Amniotic epithelial cell (primary cell): ENCODE results near the gene H2AZ2.
"Not testable (repeated sequence)": the region's sequence is repeated elsewhere in the genome, so short reads cannot be mapped to it uniquely, and the experiment has no call there.

Experiments
- DNase-seq: peaks from one replicate; pipeline ENCODE4 v3.0.0-alpha.2; 2010; ENCODE audit warnings: low read depth

Gene H2AZ2

DNA sequence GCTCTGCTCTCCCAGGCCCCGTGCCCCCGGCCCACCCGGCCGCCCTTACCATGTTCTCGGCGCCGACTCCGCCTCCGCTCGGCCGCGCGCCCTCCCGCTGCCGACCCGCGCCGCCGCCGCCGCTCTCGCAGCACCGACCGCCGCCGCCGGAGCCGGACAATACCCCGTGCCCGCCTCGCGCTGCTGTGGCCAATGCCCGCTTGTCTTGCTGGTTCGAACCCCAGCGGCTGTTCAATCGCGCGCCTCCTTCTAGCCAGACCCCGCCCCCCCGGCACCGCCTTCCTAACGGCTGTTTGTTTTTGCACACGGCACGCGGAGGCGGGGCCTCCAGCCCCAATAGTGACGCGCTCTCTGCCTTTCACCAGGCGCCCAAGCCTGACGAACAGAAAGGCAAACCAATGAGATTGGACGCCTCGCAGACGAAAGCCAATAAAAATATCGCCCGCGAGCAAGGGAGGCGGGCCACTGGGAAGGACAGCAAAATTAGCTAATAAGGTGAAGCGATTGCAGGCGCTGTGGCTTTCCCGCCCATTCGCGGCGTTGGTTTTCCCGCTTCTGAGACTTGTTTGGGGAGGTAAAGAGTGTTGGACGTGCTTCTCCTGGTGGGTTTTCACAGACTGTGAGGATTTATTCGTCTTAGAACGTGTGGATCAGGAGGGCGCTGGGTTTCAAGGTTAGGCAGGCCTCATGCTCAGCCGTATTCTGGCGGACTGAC lies at the start of gene H2AZ2:
Gene H2AZ2, minus strand, starts transcription at position 168 of the 715 bp plus-strand sequence. Its CDS starts 116 bp downstream, at position 52.
- peak; percentile 100 for DNase-seq

DNA sequence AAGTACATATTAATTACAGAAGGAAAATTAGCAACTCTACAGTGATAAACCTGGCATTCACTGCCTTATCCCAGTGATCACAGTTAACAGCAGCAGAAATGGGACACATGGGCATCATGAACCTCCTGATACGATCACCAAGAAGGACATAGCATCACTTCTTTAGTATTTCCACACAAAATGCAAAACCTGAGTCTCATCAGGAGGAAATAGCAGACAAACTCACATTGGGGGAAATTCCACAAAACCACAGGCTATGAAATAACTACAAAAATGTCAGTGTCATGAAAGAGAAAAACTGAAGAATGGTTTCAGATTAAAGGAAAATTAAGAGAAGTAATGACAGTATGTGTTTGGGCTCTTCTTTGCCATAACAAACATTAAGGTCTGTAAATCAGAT lies 49.4 kb upstream of the H2AZ2 start:
- DNase-seq, result no peak

DNA sequence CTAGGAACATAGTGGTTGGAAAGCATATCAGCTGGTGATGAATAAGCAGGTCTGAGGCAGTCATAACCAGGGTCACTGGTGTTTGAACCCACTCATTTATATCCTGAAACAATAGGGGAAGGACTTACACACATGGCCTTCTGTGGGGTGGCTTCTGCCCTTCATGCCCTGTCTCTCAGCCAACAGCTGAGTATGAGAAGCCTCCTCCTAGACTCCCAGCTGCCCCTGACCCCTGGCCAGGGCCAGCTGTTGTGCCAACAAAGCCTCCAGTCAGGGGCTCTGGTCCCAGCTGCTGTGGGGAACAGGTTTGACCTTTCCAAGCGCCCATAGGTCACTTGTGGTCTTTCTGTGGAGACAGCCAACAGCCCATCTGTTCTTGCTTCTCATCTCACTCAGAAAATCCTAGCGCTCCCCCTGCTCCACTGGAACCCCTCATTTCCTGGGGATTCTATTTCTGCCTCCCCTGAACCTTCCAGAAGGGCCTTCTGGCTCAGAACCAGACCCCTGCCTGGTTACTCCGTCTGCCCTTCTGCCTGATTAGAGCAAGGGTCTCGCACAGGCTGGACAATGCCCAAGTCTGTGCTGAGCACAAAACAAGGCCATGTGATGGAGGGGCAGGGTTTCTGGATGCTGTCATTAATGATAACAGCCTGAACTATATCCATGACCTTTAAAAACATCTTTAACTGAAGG lies 47.1 kb upstream of the H2AZ2 start:
- DNase-seq, result no peak

DNA sequence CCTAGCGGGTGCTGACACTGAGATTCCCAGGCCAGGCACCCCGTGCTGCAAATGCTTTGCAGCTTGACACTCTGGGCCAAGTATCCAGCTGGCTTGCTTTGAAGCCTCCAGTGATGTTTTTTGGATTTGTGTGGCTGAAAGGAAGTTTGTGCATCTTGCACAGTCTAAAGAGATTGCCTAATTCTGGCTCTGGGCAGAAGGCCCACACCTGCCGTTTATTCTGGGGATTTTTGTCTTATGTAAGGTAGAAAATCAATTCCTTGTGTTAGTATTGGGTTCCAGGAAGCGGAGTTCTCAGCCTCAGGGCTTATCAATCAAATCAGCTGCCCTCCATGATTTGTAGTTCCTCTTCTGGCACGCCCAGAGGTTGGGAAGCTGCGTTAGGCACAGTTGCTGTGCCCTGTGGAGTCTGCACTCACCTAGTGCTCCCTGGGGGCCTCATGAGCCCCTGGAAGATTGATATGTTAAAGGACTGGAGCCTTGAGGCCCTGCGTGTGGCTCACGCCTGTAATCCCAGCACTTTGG lies 45.9 kb upstream of the H2AZ2 start:
- DNase-seq, result no peak

DNA sequence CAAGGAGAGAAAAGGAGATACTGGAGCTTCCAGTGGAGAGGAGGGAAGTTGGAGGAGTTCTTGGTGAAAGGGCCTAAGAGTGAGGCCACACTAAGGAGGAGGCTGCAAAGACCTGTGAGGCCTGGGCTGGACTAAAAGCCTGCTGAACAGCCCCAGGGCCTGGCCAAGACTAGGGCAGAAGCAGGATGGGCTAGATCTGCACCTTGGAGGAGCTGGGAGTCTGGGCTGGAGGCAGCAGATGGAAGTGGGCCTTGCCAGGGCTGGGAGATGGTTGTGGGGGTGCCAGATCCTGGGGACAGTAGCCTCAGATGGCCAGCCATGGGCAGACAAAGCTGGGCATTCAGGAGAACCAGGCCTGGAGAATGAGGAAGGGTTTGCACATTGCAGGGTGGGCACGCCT lies 43.9 kb upstream of the H2AZ2 start:
- DNase-seq, result no peak

DNA sequence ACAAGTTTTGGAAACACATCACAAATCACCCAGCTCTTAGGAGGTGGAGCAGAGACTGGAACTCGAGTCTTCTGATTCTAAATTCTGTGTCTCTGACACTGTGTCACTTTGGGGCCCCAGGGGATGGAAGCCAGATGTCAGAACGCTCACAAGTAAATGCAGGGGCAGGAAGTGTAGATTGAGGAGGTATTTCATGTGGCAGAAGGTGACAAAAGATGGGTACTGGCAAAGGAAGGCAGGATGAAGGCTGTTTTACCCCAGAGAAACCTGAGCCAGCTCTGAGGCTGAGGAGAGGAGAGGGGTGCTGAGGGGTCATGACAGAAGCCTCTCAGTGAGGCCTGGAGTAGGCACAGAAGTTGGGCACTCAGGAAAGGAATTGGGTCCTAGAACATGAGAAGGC lies 43.5 kb upstream of the H2AZ2 start:
- no peak for DNase-seq

DNA sequence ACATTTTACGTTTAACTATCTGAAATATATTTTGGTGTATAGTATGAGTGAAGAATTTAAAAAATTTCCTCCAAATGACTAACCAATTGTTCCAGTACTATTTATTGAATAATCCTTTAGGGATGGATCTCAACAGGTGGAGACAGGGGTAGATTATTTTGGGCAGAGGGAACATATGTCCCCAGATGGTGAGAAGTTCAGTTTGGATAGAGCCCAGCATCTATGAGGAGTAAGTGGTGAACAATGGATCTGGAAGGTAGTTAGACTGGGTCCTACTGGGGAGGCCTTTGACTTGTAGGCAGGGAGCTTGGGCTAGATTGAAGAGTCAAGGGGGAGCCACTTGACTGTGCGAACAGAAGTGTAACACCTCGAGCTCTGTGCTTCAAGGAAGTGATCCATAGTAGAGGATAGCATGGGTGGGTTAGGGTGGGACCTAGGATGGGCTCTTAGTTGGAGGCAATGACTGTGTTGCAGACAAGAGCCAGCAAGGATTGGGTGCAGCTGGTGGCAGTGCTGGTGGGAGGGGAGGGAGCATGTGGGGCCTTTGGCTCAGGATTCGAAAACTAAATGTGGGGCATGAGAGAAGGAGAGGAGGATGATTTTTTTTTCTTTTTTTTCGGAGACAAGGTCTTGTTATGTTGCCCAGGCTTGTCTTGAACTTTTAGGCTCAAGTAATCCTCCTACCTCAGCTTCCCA lies 41.3 kb upstream of the H2AZ2 start:
- DNase-seq, result no peak

DNA sequence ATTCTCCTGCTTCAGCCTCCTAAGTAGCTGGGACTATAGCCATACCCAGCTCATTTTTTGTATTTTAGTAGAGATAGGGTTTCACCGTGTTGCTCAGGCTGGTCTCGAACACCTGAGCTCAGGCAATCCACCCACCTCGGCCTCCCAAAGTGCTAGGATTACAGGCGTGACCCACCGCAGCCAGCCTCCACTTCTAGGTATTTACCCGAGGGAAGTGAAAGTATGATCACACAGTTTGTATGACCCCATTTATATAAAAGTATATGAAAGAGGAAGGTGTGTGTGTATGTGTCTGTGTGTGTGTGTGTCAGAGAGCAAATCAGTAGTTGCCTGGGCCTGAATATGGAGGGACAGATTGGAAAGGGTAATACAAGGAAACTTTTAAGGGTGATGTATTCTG lies 39.4 kb upstream of the H2AZ2 start:
- DNase-seq, result no peak

DNA sequence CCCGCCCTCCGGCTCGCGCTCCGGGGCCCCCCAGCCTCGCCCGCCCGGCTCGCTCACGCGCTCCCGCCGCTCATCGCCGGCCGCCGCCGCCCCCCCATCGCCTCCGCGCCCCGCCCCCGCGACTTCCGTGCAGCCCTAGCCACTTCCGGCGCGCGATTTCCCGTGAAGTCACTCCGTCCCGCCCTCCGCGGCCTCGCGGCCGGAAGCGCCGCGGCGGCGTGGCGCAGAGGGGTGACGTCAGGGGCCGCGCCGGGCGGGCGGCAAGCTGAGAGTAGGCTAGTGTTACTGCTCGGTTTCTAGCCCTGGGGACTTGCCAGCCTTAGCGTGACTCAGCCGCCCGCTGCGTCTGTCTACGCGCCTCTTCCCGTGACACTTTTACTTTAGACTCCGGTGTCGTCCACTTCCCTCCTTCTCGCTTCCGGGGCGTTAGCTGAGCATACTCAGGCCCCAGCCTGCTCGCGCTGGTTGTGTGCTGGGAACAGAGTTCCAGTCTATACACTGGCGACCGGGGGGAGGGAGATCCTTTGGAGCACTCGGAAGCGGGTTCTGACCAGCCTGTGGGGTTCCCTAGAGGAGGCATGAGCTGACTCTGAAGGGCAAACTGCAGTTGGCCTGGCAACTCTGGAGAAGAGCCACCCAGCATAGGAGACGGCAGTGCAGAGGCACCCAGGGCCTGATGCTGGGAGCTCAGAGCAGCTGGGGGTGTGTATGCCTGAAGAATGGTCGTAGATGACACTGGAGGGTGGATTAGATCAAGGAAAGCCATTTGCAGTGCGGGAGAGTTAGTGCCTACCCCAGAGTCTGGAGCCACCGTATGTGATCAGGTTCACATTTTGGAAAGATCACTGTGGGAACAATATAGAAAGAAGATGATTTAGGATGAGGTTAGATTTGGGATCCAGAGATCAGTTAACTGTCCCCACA lies 37.8 kb upstream of the H2AZ2 start, which contains the start of gene PURB:
Gene PURB, minus strand, starts transcription at position 137 of the 924 bp plus-strand sequence. CDS start 182 bp downstream, outside the sequence.
- DNase-seq, result peak; percentile 90

DNA sequence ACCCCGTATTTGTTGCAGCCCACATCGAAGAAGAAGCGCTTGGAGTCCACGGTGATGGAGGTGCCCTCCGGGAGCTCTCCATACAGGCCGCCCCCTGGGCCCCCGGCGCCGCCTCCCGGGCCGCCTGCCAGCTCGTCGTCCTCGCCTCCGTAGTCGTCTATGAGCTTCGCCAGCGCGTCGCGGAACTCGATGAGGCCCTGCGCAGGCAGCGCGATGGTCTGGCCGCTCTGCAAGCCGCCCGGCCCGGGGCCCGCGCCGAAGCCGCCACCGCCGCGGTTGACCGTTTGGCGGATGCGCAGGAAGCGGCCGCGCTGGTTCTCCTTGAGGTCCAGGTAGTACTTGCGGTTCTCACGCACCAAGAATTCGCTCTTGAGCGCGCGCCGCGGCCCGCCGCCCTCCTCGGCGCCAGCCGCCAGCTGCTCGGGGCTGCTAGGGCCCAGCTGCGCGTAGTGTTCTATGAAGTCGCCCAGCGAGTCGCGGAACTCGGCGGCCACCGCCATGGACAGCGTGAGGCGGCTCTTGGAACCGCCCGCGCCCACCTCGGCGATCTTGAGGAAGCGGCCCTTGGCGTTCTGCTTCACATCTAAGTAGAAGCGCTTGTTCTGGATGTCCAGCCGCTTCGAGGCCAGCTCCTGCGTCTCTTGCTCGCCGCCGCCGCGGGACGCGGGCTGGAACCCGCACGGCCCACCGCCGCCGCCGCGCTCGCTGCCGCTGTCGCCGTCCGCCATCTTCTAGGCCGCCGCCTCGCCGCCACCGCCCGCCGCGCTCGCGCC lies 36.9 kb upstream of the H2AZ2 start:
- peak; percentile 70 for DNase-seq

DNA sequence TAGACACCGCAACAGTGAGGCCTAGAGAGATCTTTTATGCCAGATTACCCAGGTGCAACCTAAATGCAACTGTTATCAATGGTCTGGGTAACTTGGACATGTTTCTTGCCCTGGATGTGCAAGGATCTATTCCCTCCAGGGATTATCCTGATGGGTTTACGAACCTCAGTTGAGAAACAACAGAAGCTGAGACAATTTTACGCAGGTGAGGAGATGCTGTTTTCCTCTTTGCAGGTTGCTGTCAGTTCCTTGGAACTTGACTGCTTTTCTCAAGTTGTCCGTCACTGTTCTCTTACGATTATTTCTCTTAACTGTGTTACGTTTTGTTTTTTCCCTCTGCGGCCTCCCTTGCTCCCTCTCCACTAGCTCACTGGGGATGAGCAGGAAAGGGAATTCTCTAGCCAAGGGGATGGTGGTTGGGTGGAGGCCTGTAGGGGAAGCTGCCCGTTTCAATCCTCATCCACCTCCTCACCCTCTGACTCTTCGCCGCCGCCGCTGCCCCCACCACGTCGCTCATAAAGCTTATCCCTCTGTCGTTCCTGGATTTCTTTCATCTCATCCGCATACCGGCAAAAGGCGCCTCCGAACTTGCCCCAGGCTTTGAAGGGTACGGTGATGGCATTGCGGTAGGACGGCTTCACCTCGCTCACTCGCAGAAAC lies 36.2 kb upstream of the H2AZ2 start:
- DNase-seq, result no peak

DNA sequence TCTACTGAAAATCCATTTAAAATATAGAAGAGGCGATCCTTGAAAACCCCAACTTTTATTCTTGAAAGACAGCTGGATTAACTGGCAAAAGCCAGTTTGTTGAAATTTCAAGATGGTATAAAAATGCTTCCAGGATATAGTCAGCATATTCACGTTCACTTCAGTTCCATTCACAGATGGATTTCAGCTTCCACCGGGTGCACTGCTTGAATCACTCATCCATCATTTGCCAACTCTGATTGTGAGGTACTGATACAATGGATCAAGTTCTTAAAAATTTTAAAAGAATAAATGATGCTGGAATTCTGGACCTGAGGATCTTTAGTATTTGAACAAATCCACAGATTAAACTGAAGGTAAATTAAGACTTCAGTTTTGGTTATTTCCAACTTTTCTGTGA lies 35.0 kb upstream of the H2AZ2 start:
- DNase-seq, result peak; percentile 28

DNA sequence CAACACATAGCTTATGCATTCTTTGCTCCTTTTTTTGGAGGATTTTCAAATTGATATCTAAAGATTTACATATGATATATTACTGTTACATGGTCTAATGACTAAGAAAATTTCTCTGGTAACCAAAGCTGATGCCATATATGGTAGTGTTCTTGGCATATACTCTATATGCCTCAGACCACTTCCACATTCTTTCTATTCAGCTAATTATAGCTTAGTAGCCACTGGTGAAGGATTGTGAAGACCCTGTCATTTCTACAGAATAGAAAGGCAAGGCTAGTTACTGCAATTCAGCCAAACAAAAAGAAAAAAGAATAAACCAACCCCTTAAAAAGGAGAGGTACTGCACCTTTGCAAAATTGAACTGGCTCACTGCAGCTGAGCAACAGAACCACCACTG lies 33.7 kb upstream of the H2AZ2 start:
- peak; percentile 92 for DNase-seq

DNA sequence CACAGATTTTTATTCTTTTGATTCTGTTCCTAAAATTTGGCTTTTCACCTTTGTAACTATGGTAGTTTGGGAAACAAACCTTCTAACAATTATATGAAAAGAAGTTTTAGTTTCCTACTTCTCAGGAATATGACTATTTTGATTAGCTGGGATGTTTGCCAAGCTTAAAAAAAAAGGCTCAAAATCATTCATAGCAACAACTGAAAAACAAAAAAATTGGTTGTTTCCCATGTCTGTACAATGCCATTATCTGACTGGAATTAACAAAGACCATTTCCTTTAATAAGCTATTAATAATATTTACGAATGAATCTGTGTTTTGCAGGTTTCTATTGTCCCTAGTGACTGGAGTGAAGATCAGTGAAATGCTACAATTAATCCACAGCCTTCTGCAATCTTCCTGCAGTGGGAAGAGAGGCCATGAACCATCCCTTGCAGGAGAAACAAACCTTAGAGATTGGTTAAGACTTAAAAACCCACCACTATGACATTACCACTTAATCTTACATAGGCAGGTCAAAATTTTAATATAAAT lies 33.2 kb upstream of the H2AZ2 start:
- no peak for DNase-seq

DNA sequence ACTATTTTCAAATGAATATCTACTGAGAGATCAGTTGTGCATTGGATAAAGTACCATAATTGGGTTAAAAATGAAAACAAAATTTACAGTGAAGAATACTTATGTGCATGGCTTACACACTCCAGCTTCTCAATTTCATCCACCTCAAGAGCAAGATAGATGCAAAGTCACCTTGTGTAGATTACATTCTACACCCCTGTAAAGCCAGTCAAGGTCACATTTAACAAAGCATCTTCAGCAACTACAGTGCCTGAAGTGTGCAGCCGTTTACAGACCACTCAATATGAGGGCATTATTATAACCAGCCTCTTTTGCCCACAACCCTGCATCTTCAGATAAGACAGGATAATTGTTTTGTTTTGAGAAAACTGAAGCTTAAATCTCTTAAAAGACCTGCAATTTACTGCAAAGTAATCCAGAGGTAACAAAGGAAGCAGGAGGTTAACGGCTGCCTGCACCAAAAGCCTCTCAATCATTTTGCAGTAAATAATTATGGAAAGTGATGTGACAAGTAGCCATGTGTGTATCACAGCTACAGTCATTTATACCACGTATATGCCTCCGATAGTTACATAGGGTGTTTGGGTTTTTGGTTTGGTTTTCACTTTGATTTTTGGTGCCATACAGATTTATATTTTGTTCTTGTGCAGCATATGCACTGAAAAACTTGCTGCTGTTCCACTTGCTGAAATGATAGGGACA lies 32.6 kb upstream of the H2AZ2 start:
- DNase-seq, result no peak

DNA sequence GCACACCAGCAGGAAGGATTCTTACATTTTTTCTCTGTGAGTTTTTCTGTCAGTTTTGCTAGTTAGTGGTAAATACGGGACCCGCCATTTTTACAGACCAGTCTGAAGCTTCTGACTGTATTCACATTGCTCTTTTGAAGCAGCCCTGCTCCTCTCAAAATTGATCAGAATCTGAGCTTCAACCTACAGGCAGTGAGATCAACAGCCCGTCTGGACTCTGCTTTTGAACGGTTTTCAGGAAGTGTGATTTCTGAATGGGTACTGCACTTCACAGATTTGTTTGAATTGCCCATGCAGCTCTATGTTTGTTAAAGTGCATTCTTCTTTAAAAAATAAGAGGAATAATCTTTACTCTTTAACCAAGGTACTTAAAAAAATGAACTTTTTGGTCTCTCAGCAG lies 28.5 kb upstream of the H2AZ2 start:
- DNase-seq, result no peak

DNA sequence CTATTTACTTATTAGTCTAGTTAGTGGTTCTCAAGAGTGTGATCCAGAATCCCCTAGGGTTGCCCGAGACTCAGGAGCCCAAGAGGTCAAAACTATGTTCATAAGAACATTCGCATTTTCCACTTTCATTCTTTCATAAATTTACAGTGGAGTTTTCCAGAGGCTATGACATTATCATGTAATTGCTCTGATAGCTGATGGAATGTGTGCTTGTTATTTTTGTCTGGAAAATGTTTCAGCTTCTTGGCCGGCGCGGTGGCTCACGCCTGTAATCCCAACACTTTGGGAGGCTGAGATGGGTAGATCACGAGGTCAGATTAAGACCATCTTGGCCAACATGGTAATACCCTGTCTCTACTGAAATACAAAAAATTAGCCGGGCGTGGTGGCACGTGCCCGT lies 27.4 kb upstream of the H2AZ2 start:
- DNase-seq, result no peak

DNA sequence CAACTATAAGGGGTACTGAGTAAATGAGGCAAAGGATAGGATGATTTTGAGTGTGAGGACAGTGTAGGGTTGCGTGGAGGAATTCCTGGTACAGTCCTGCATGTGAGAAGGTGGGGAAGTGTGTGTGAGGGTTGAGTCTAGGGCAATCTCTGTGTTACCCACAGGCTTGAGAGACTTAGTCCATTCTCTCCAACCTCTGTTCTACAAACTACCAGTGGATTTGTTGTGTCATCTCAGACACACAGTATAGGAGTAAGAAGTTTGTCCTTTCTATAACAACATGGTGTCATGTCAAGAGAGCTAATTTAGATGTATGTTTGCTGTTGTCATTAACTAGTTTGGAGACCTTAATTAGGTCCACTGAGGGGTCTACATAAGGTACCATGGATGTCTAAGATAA lies 24.9 kb upstream of the H2AZ2 start:
- DNase-seq, result no peak

DNA sequence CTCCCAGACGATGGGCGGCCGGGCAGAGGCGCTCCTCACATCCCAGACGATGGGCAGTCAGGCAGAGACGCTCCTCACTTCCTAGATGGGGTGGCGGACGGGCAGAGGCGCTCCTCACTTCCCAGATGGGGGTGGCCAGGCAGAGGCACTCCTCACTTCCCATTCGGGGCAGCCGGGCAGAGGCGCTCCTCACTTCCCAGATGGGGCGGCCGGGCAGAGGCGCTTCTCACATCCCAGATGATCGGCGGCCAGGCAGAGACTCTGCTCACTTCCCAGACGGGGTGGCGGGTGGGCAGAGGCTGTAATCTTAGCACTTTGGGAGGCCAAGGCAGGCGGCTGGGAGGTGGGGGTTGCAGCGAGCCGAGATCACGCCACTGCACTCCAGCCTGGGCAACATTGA lies 24.0 kb upstream of the H2AZ2 start:
- not testable (repeated sequence) for DNase-seq
